ENCODE measurements around the gene FHOD1.

- TF ChIP-seq, protein P1, sequence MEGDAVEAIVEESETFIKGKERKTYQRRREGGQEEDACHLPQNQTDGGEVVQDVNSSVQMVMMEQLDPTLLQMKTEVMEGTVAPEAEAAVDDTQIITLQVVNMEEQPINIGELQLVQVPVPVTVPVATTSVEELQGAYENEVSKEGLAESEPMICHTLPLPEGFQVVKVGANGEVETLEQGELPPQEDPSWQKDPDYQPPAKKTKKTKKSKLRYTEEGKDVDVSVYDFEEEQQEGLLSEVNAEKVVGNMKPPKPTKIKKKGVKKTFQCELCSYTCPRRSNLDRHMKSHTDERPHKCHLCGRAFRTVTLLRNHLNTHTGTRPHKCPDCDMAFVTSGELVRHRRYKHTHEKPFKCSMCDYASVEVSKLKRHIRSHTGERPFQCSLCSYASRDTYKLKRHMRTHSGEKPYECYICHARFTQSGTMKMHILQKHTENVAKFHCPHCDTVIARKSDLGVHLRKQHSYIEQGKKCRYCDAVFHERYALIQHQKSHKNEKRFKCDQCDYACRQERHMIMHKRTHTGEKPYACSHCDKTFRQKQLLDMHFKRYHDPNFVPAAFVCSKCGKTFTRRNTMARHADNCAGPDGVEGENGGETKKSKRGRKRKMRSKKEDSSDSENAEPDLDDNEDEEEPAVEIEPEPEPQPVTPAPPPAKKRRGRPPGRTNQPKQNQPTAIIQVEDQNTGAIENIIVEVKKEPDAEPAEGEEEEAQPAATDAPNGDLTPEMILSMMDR (conservative IDR thresholded peaks at IDR 0.05) = no peak
- TF ChIP-seq EZH2 (IDR thresholded peaks at IDR 0.05; ENCODE audit: low read depth) = no peak
Measured at GRCh38 chr16:67268136-67268579, 20.9 kb upstream of the FHOD1 start.

Measured in PC-9 (cell line).